ENCODE results near the gene LHX3. TPM values are rescaled to one million over a fixed set of nuclear protein-coding genes. Genes with fewer than 3 reads are reported as not detected.

The LHX3 gene
- total and polyA plus RNA-seq, 2 donors (not counting 1 experiment from before 2014, with no cell fraction given): not detected

- Histone ChIP-seq H4K20me1 (ENCODE audit: control insufficient read depth, extremely low read depth, insufficient read depth, low read length) (no peaks in the 10 kb centered on the region), H3K4me1 (ENCODE audit: control insufficient read depth, extremely low read depth, insufficient read depth, low read length) (peaks cover 2% of the 10 kb centered on the region), H3K36me3 (ENCODE audit: control insufficient read depth, insufficient read depth, low read length) (no peaks in the 10 kb centered on the region), H3K4me3 (replicated peaks in 1 of 4; ENCODE audit: control extremely low read depth in 1 of 4, insufficient read depth in 1 of 4, low read depth in 3 of 4, low read length in 4 of 4) (no peak overlapping the region), H2AFZ (ENCODE audit: low read length) (no peak overlapping the region), H3K9ac (ENCODE audit: insufficient read depth, low read length) (no peak overlapping the region), H3K4me2 (ENCODE audit: extremely low read depth, insufficient read depth, low read length) (no peak overlapping the region), H3K79me2 (ENCODE audit: control insufficient read depth, insufficient read depth, low read length) (no peaks in the 10 kb centered on the region), H3K9me3 (ENCODE audit: control insufficient read depth, insufficient read depth, low read depth, low read length) (no peaks in the 10 kb centered on the region), H3K27ac (ENCODE audit: insufficient read depth, low read length) (no peak overlapping the region), H3K27me3 (ENCODE audit: control insufficient read depth, insufficient read depth, low read length) (peaks cover 9% of the 10 kb centered on the region)
- TF ChIP-seq CTCF (conservative IDR thresholded peaks at IDR 0.05 in 1 of 2, IDR thresholded peaks at IDR 0.05 in 1 of 2; ENCODE audit: low read depth in 1 of 2, low read length in 2 of 2) (no peak), EZH2 (IDR thresholded peaks at IDR 0.05; ENCODE audit: low read length, missing control alignments) (no peak)
- DNase-seq (ENCODE audit: low read depth in 2 of 2): no peak
These were observed 47.4 kb upstream of the LHX3 start for GRCh38 chr9:136252281-136252680.

DNA sequence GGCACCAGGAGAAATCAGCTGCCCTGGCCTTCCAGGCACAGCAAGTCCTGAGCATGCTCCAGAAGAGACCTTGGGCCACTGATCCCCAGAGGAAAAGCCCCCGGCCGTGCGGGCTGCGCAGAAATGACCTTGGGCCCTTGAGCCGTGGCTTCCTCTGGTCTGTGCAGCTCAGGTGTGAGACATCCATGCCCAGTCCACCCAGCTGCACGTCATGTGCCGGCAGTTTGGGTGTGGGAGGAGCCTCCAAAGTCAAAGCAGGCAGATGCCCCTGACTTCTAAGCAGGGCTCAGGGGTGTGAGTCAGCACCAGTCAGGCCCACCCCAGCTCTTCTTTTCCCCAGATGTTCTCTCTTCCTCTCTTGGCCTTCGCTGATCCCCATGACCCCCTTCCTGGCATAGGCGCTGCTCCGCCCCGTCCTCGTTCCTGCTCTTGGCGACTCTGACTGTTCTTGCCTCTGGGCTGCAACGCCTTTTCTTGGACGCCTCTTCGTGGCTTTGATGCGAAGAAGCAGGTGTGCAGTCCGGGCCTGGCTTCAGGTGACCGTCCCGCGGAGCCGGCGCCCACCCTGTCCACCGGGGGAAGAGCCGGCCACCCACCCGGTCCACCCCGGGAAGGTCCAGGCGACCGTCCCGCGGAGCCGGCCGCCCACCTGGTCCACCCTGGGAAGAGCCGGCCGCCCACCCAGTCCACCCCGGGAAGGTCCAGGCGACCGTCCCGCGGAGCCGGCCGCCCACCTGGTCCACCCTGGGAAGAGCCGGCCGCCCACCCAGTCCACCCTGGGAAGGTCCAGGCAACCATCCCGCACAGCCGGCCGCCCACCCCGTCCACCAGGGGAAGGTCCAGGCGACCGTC, 46.6 kb upstream of the LHX3 start:
- no peaks in the 10 kb centered on the region for H3K36me3 ChIP-seq (ENCODE audit: control insufficient read depth, insufficient read depth, low read length)
- H3K9ac ChIP-seq (ENCODE audit: insufficient read depth, low read length): no peak overlapping the region
- TF ChIP-seq EZH2 (IDR thresholded peaks at IDR 0.05; ENCODE audit: low read length, missing control alignments): no peak
- no peak for TF ChIP-seq CTCF (conservative IDR thresholded peaks at IDR 0.05 in 1 of 2, IDR thresholded peaks at IDR 0.05 in 1 of 2; ENCODE audit: low read depth in 1 of 2, low read length in 2 of 2)
- no peaks in the 10 kb centered on the region for H3K79me2 ChIP-seq (ENCODE audit: control insufficient read depth, insufficient read depth, low read length)
- no peak for DNase-seq (ENCODE audit: low read depth in 2 of 2)
- no peak overlapping the region for H2AFZ ChIP-seq (ENCODE audit: low read length)
- peaks cover 13% of the 10 kb centered on the region for H3K27me3 ChIP-seq (ENCODE audit: control insufficient read depth, insufficient read depth, low read length)
- H3K4me1 ChIP-seq (ENCODE audit: control insufficient read depth, extremely low read depth, insufficient read depth, low read length): peaks cover 2% of the 10 kb centered on the region
- no peaks in the 10 kb centered on the region for H3K9me3 ChIP-seq (ENCODE audit: control insufficient read depth, insufficient read depth, low read depth, low read length)
- H4K20me1 ChIP-seq (ENCODE audit: control insufficient read depth, extremely low read depth, insufficient read depth, low read length): no peaks in the 10 kb centered on the region
- H3K27ac ChIP-seq (ENCODE audit: insufficient read depth, low read length): no peak overlapping the region
- H3K4me2 ChIP-seq (ENCODE audit: extremely low read depth, insufficient read depth, low read length): no peak overlapping the region
- no peak overlapping the region for H3K4me3 ChIP-seq (replicated peaks in 1 of 4; ENCODE audit: control extremely low read depth in 1 of 4, insufficient read depth in 1 of 4, low read depth in 3 of 4, low read length in 4 of 4)

DNA sequence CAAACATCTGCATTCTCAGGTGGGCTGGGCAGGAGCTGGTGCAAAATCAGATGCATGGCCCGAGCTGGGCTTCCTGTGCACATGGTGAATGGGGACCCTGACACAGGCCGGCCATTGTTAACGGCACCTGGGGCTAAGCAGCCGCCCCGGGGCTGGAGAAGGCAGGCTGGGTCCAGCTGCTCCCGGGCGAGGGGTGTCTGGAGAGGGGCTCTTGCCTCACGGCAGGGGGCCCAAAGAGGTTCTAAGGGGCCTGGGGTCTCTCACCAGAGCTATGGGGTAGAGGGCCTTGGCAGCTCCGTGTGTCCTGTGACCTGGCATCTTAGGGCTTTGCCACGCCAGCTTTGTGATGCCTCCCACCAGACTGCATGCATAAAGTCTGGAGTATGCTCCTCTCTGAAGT, 45.7 kb upstream of the LHX3 start:
- H3K4me1 ChIP-seq (ENCODE audit: control insufficient read depth, extremely low read depth, insufficient read depth, low read length): peaks cover 2% of the 10 kb centered on the region
- no peaks in the 10 kb centered on the region for H3K36me3 ChIP-seq (ENCODE audit: control insufficient read depth, insufficient read depth, low read length)
- H3K79me2 ChIP-seq (ENCODE audit: control insufficient read depth, insufficient read depth, low read length): no peaks in the 10 kb centered on the region
- no peak overlapping the region for H3K4me2 ChIP-seq (ENCODE audit: extremely low read depth, insufficient read depth, low read length)
- peaks cover 13% of the 10 kb centered on the region for H3K27me3 ChIP-seq (ENCODE audit: control insufficient read depth, insufficient read depth, low read length)
- H3K4me3 ChIP-seq (replicated peaks in 1 of 4; ENCODE audit: control extremely low read depth in 1 of 4, insufficient read depth in 1 of 4, low read depth in 3 of 4, low read length in 4 of 4): no peak overlapping the region
- H3K27ac ChIP-seq (ENCODE audit: insufficient read depth, low read length): no peak overlapping the region
- DNase-seq (ENCODE audit: low read depth in 2 of 2): no peak
- H3K9ac ChIP-seq (ENCODE audit: insufficient read depth, low read length): no peak overlapping the region
- no peaks in the 10 kb centered on the region for H3K9me3 ChIP-seq (ENCODE audit: control insufficient read depth, insufficient read depth, low read depth, low read length)
- H4K20me1 ChIP-seq (ENCODE audit: control insufficient read depth, extremely low read depth, insufficient read depth, low read length): no peaks in the 10 kb centered on the region
- no peak overlapping the region for H2AFZ ChIP-seq (ENCODE audit: low read length)
- TF ChIP-seq CTCF (conservative IDR thresholded peaks at IDR 0.05 in 1 of 2, IDR thresholded peaks at IDR 0.05 in 1 of 2; ENCODE audit: low read depth in 1 of 2, low read length in 2 of 2): no peak
- TF ChIP-seq EZH2 (IDR thresholded peaks at IDR 0.05; ENCODE audit: low read length, missing control alignments): no peak
